ENCODE measurements around the gene LRCH4. TPM values are rescaled to one million over a fixed set of nuclear protein-coding genes. Genes with fewer than 3 reads are reported as not detected.
A peak's percentile ranks its signal among the peaks of the same experiment; 100 is the strongest.

Gene LRCH4
- total RNA-seq, 1 experiment from 2014 or later, result 42.4 TPM

- TF ChIP-seq, protein P1, sequence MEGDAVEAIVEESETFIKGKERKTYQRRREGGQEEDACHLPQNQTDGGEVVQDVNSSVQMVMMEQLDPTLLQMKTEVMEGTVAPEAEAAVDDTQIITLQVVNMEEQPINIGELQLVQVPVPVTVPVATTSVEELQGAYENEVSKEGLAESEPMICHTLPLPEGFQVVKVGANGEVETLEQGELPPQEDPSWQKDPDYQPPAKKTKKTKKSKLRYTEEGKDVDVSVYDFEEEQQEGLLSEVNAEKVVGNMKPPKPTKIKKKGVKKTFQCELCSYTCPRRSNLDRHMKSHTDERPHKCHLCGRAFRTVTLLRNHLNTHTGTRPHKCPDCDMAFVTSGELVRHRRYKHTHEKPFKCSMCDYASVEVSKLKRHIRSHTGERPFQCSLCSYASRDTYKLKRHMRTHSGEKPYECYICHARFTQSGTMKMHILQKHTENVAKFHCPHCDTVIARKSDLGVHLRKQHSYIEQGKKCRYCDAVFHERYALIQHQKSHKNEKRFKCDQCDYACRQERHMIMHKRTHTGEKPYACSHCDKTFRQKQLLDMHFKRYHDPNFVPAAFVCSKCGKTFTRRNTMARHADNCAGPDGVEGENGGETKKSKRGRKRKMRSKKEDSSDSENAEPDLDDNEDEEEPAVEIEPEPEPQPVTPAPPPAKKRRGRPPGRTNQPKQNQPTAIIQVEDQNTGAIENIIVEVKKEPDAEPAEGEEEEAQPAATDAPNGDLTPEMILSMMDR (conservative IDR thresholded peaks at IDR 0.05; ENCODE audit: low read depth, low read length), result no peak
- no peak for TF ChIP-seq EZH2 (IDR thresholded peaks at IDR 0.05; ENCODE audit: borderline replicate concordance, low read depth, low read length, poor library complexity, severe bottlenecking)
- Histone ChIP-seq H3K36me3 (ENCODE audit: insufficient read depth, low read length, poor library complexity, severe bottlenecking) (no peaks in the 10 kb centered on the region), H3K27ac (ENCODE audit: low read depth, low read length, poor library complexity, severe bottlenecking) (no peak overlapping the region), H3K4me3 (ENCODE audit: low read depth, low read length, poor library complexity, severe bottlenecking) (peak overlapping the region; percentile 50), H3K9me3 (ENCODE audit: low read depth, low read length, poor library complexity, severe bottlenecking) (no peaks in the 10 kb centered on the region), H3K27me3 (replicated peaks; ENCODE audit: insufficient read depth, low read depth, low read length, poor library complexity) (no peaks in the 10 kb centered on the region), H3K4me1 (ENCODE audit: insufficient read depth, low read length, poor library complexity, severe bottlenecking) (peaks cover 3% of the 10 kb centered on the region)
- no peak for DNase-seq (ENCODE audit: low spot score)
- intact Hi-C loops (cut with micrococcal nuclease; ENCODE audit: unreplicated experiment), result no loop called here
- ChIA-PET CTCF (interaction anchor here (0.6 to 0.7 kb wide), 2 partner anchors 80 to 457 kb away, joined by 3 to 6 read pairs; partner anchors contain the start of gene POP7), POLR2A (ENCODE audit: low non-redundant PET) (no interaction called here)
- BruUV-seq (replicated peaks), result no TSS peak
These were observed 40.1 kb upstream of the LRCH4 start for GRCh38 chr7:100626055-100626454.

DNA sequence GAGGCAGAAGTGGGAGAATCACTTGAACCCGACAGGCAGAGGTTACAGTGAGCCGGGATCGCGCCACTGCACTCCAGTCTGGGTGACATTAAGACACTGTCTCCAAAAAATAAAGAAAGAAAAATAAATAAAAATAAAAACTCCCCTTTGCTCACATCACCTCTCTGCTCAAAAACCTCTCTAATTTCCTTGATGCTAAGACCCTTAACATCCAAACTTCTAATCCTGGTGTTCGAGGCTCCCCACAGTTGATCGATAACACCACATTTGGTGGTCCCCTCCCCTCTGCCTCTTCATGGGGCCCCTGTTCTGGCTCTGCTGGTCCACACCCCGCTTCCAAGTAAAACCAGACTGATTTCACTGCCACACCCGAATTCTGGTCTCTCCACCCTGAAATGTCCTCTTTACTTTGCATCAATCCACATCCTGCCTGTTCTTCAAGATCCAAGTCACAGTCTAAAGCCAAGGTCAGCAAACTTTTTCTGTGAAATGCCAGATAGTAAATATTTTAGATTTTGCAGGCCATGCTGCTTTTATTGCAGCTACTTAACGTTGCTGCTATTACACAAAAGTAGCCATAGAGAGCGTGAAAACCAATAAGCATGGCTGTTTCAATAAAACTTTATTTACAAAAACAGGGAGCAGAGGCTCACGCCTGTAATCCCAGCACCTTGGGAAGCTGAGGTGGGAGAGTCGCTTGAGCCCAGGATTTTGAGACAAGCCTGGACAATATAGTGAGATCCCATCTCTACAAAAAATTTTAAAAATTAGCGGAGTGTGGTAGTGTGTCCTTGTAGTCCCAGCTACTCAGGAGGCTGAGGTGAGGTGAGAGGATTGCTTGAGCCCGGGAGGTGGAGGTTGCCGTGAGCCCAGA, 38.3 kb upstream of the LRCH4 start:
- ChIA-PET POLR2A (ENCODE audit: low non-redundant PET) (interaction anchor here (0.6 kb wide), 1 partner anchor 81 kb away, joined by 7 read pairs; no protein-coding TSS in a partner anchor), CTCF (no interaction called here)
- TF ChIP-seq, protein P1 (conservative IDR thresholded peaks at IDR 0.05; ENCODE audit: low read depth, low read length), result no peak
- TF ChIP-seq EZH2 (IDR thresholded peaks at IDR 0.05; ENCODE audit: borderline replicate concordance, low read depth, low read length, poor library complexity, severe bottlenecking), result no peak
- Histone ChIP-seq H3K36me3 (ENCODE audit: insufficient read depth, low read length, poor library complexity, severe bottlenecking) (no peaks in the 10 kb centered on the region), H3K4me1 (ENCODE audit: insufficient read depth, low read length, poor library complexity, severe bottlenecking) (peaks cover 3% of the 10 kb centered on the region), H3K27me3 (replicated peaks; ENCODE audit: insufficient read depth, low read depth, low read length, poor library complexity) (no peaks in the 10 kb centered on the region), H3K9me3 (ENCODE audit: low read depth, low read length, poor library complexity, severe bottlenecking) (no peaks in the 10 kb centered on the region), H3K27ac (ENCODE audit: low read depth, low read length, poor library complexity, severe bottlenecking) (no peak overlapping the region), H3K4me3 (ENCODE audit: low read depth, low read length, poor library complexity, severe bottlenecking) (no peak overlapping the region)
- BruUV-seq (replicated peaks), result no TSS peak
- intact Hi-C loops (cut with micrococcal nuclease; ENCODE audit: unreplicated experiment), result no loop called here
- DNase-seq (ENCODE audit: low spot score), result no peak

DNA sequence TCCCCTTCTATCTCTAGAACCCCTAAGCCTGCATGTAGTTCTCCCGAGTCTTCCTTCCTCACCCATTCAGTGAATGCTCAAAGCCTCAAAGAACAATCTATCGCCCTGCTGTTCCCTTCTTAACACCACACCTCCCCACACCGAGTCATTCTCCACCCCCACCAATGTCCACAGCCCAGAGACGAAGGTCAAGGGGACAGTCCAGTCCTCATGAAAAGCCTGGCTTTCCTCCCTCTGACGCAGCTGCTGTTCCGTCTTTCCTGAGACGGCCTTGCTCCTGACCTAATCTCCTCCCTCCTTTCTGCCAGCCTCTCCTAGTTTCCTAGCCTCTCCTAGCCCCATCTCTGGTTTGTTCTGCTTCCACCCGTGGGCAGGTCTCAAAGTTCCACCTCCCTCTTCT, 35.6 kb upstream of the LRCH4 start:
- intact Hi-C loops (cut with micrococcal nuclease; ENCODE audit: unreplicated experiment), result no loop called here
- Histone ChIP-seq H3K27ac (ENCODE audit: low read depth, low read length, poor library complexity, severe bottlenecking) (no peak overlapping the region), H3K27me3 (replicated peaks; ENCODE audit: insufficient read depth, low read depth, low read length, poor library complexity) (no peaks in the 10 kb centered on the region), H3K9me3 (ENCODE audit: low read depth, low read length, poor library complexity, severe bottlenecking) (no peaks in the 10 kb centered on the region), H3K4me3 (ENCODE audit: low read depth, low read length, poor library complexity, severe bottlenecking) (no peak overlapping the region), H3K4me1 (ENCODE audit: insufficient read depth, low read length, poor library complexity, severe bottlenecking) (peaks cover 3% of the 10 kb centered on the region), H3K36me3 (ENCODE audit: insufficient read depth, low read length, poor library complexity, severe bottlenecking) (no peaks in the 10 kb centered on the region)
- POLR2A ChIA-PET (ENCODE audit: low non-redundant PET), result no interaction called here
- DNase-seq (ENCODE audit: low spot score), result no peak
- TF ChIP-seq EZH2 (IDR thresholded peaks at IDR 0.05; ENCODE audit: borderline replicate concordance, low read depth, low read length, poor library complexity, severe bottlenecking), result no peak
- TF ChIP-seq, protein P1 (conservative IDR thresholded peaks at IDR 0.05; ENCODE audit: low read depth, low read length), result no peak
- CTCF ChIA-PET, result no interaction called here
- no TSS peak for BruUV-seq (replicated peaks)

Data from A673 (cell line).